ENCODE results near the gene TSPAN5. TPM values are rescaled to one million over a fixed set of nuclear protein-coding genes. Genes with fewer than 3 reads are reported as not detected.

TSPAN5 gene
- total RNA-seq, 1 donor from 2014 or later: 13.7 TPM

GRCh38 chr4:98522062-98522461, 136.3 kb downstream of the TSPAN5 start:
- no peak for TF ChIP-seq CTCF (IDR thresholded peaks at IDR 0.05; ENCODE audit: insufficient read depth, low read length, severe bottlenecking)
- H3K36me3 ChIP-seq (ENCODE audit: control insufficient read depth, insufficient read depth, low read length): no peaks in the 10 kb centered on the region
- no peak for DNase-seq (ENCODE audit: low read depth)
- H3K27me3 ChIP-seq (ENCODE audit: control insufficient read depth, insufficient read depth, low read length): no peaks in the 10 kb centered on the region
- no peak for FAIRE-seq
- H3K4me3 ChIP-seq (ENCODE audit: low read depth, low read length): no peak overlapping the region

GRCh38 chr4:98521486-98521885, 136.9 kb downstream of the TSPAN5 start:
- FAIRE-seq (no peak), DNase-seq (ENCODE audit: low read depth) (no peak)
- Histone ChIP-seq H3K4me3 (ENCODE audit: low read depth, low read length) (no peak overlapping the region), H3K36me3 (ENCODE audit: control insufficient read depth, insufficient read depth, low read length) (no peaks in the 10 kb centered on the region), H3K27me3 (ENCODE audit: control insufficient read depth, insufficient read depth, low read length) (no peaks in the 10 kb centered on the region)
- TF ChIP-seq CTCF (IDR thresholded peaks at IDR 0.05; ENCODE audit: insufficient read depth, low read length, severe bottlenecking): no peak

- no peak for TF ChIP-seq CTCF (IDR thresholded peaks at IDR 0.05; ENCODE audit: insufficient read depth, low read length, severe bottlenecking)
- Histone ChIP-seq H3K27me3 (ENCODE audit: control insufficient read depth, insufficient read depth, low read length) (no peaks in the 10 kb centered on the region), H3K36me3 (ENCODE audit: control insufficient read depth, insufficient read depth, low read length) (no peaks in the 10 kb centered on the region), H3K4me3 (ENCODE audit: low read depth, low read length) (no peak overlapping the region)
- DNase-seq (ENCODE audit: low read depth): no peak
- FAIRE-seq: no peak
Observed at GRCh38 chr4:98519268-98519977, 139.0 kb downstream of the TSPAN5 start.

GRCh38 chr4:98518559-98519267, 139.7 kb downstream of the TSPAN5 start:
- DNase-seq (ENCODE audit: low read depth): no peak
- TF ChIP-seq CTCF (IDR thresholded peaks at IDR 0.05; ENCODE audit: insufficient read depth, low read length, severe bottlenecking): no peak
- no peak overlapping the region for H3K4me3 ChIP-seq (ENCODE audit: low read depth, low read length)
- H3K27me3 ChIP-seq (ENCODE audit: control insufficient read depth, insufficient read depth, low read length): no peaks in the 10 kb centered on the region
- no peak for FAIRE-seq
- H3K36me3 ChIP-seq (ENCODE audit: control insufficient read depth, insufficient read depth, low read length): no peaks in the 10 kb centered on the region

GRCh38 chr4:98517218-98518021, 141.0 kb downstream of the TSPAN5 start:
- DNase-seq (ENCODE audit: low read depth) (no peak), FAIRE-seq (no peak)
- Histone ChIP-seq H3K4me3 (ENCODE audit: low read depth, low read length) (no peak overlapping the region), H3K36me3 (ENCODE audit: control insufficient read depth, insufficient read depth, low read length) (no peaks in the 10 kb centered on the region), H3K27me3 (ENCODE audit: control insufficient read depth, insufficient read depth, low read length) (no peaks in the 10 kb centered on the region)
- no peak for TF ChIP-seq CTCF (IDR thresholded peaks at IDR 0.05; ENCODE audit: insufficient read depth, low read length, severe bottlenecking)
